B cell (primary cell): ENCODE data around the gene PITPNB. TPM values are rescaled to one million over a fixed set of nuclear protein-coding genes. Genes with fewer than 3 reads are reported as not detected.

Experiments
- ATAC-seq: fragments of 200-7000 bp; cut with Tn5 transposase; one replicate; pipeline ENCODE4 v1.10.0; 2021; ENCODE audit warnings: low read depth, mild to moderate bottlenecking, moderate number of reproducible peaks, moderate library complexity
- CTCF ChIA-PET: fragments of 350-600 bp; sonication (Branson Sonifier 250); formaldehyde crosslinking; loops from one replicate; lab custom pipeline; 2021; ENCODE audit warnings: antibody characterized with exemption, inconsistent platforms; lab: Charles Lee
- POLR2A ChIA-PET: fragments of 350-600 bp; sonication (Branson Sonifier 250); formaldehyde crosslinking; loops from one replicate; lab custom pipeline; 2021; ENCODE audit warnings: antibody characterized with exemption; lab: Charles Lee
- DNase-seq: peaks from one replicate; pipeline ENCODE4 v3.0.0; 2013
- H2AFZ ChIP-seq: 2 replicates; pipeline ENCODE4 v1.6.1; 2012; ENCODE audit warnings: mild to moderate bottlenecking, low read depth, low read length; ENCODE audit not compliant: insufficient read depth, poor library complexity, severe bottlenecking
- H3K27ac ChIP-seq, 2 donors: 1 replicate in 1 of 2; 2 replicates in 1 of 2; pipeline ENCODE4 v1.5.1; 2012 to 2013; ENCODE audit warnings: low read length in 2 of 2, mild to moderate bottlenecking in 2 of 2, moderate library complexity in 1 of 2
- H3K27me3 ChIP-seq, 4 experiments: fragments of 200-600 bp in 1 of 4; sonication (generic) in 1 of 4; replicated peaks in 1 of 4; 1 replicate in 2 of 4; 2 replicates in 2 of 4; pipeline versions ENCODE4 v1.6.1 to v1.7.0; 2013 to 2016; ENCODE audit warnings: low read length in 3 of 4, mild to moderate bottlenecking in 2 of 4, mixed read lengths in 1 of 4, moderate library complexity in 1 of 4; ENCODE audit not compliant: insufficient read depth in 4 of 4, control insufficient read depth in 3 of 4; ENCODE audit errors: control extremely low read depth in 1 of 4
- H3K36me3 ChIP-seq, 2 experiments: replicated peaks in 1 of 2; 1 replicate in 1 of 2; 2 replicates in 1 of 2; pipeline versions ENCODE4 v1.6.1 to v1.7.1; 2013; ENCODE audit warnings: low read length in 1 of 2; ENCODE audit not compliant: insufficient read depth in 2 of 2, control insufficient read depth in 1 of 2; ENCODE audit errors: control extremely low read depth in 1 of 2, extremely low read depth in 1 of 2
- H3K4me1 ChIP-seq, 2 donors: fragments of 200-600 bp in 1 of 2; sonication (generic) in 1 of 2; 1 replicate in 1 of 2; 2 replicates in 1 of 2; pipeline versions ENCODE4 v1.5.1 to v1.6.1; 2013 to 2017; ENCODE audit warnings: low read length in 2 of 2; ENCODE audit not compliant: control insufficient read depth in 2 of 2, insufficient read depth in 2 of 2
- H3K4me2 ChIP-seq: replicated peaks from 2 replicates; pipeline ENCODE3; 2012; ENCODE audit warnings: mild to moderate bottlenecking, low read depth, low read length; ENCODE audit not compliant: poor library complexity, severe bottlenecking
- H3K4me3 ChIP-seq, 5 experiments: fragments of 200-600 bp in 1 of 5; sonication (generic) in 1 of 5; 1 replicate in 3 of 5; 2 replicates in 2 of 5; pipeline versions ENCODE4 v1.5.1 to v1.7.0; 2011 to 2016; ENCODE audit warnings: low read length in 4 of 5, mild to moderate bottlenecking in 4 of 5, low read depth in 2 of 5, control low read depth in 1 of 5, moderate library complexity in 1 of 5; ENCODE audit not compliant: insufficient read depth in 1 of 5; ENCODE audit errors: control extremely low read depth in 1 of 5, extremely low read depth in 1 of 5
- H3K79me2 ChIP-seq: fragments of 200-600 bp; sonication (generic); one replicate; pipeline ENCODE4 v1.6.0; 2016; ENCODE audit warnings: low read length; ENCODE audit not compliant: control insufficient read depth, insufficient read depth
- H3K9ac ChIP-seq: fragments of 200-600 bp; sonication (generic); 2 replicates; pipeline ENCODE4 v1.6.1; 2017; ENCODE audit warnings: mild to moderate bottlenecking, low read length, moderate library complexity
- H3K9me3 ChIP-seq, 3 donors: one replicate each; pipeline versions ENCODE4 v1.6.1 to v1.7.1; 2013; ENCODE audit warnings: low read length in 2 of 3; ENCODE audit not compliant: control insufficient read depth in 2 of 3, insufficient read depth in 1 of 3; ENCODE audit errors: control extremely low read depth in 1 of 3
- H4K20me1 ChIP-seq: 2 replicates; pipeline ENCODE4 v1.6.0; 2012; ENCODE audit warnings: mild to moderate bottlenecking, low read length; ENCODE audit not compliant: insufficient read depth, control insufficient read depth, poor library complexity, severe bottlenecking
- H3K27ac Mint-ChIP-seq: one replicate; pipeline ENCODE4 v1.8.0; 2021; ENCODE audit warnings: mixed read lengths
- H3K27me3 Mint-ChIP-seq: one replicate; pipeline ENCODE4 v1.8.0; 2021; ENCODE audit warnings: mixed read lengths
- H3K4me1 Mint-ChIP-seq: one replicate; pipeline ENCODE4 v1.8.0; 2021; ENCODE audit warnings: mixed read lengths
- H3K4me3 Mint-ChIP-seq: one replicate; pipeline ENCODE4 v1.8.0; 2021; ENCODE audit warnings: mixed read lengths
- H3K9me3 Mint-ChIP-seq: one replicate; pipeline ENCODE4 v1.8.0; 2022; ENCODE audit warnings: mixed read lengths; ENCODE audit not compliant: insufficient read depth
- EZH2 ChIP-seq: IDR thresholded peaks from 2 replicates; pipeline ENCODE4 v1.6.1; 2012; ENCODE audit warnings: borderline replicate concordance, low read depth, mild to moderate bottlenecking, moderate library complexity, low read length; ENCODE audit not compliant: insufficient read depth, poor library complexity, severe bottlenecking
- WGBS: methylation state at CpG from one replicate; pipeline ENCODE4 v1.1.5; 2013; ENCODE audit warnings: missing lambda C conversion rate; ENCODE audit not compliant: insufficient coverage; 5-methylcytosine and 5-hydroxymethylcytosine counted together
- intact Hi-C: fragments of 100-400 bp; cut with micrococcal nuclease; formaldehyde crosslinking; loops from one replicate; pipeline ENCODE4 v1.10.0; 2022
- polyA plus RNA-seq: library from polyadenylated mRNA; depleted of rRNA; stranded (reverse); fragments of >200 nt; gene quantifications from 2 replicates; pipeline ENCODE4 v1.2.3, GENCODE V29; 2012
- total RNA-seq, 2 donors: library from RNA; stranded (reverse); fragments of 120-200 nt in 1 of 2; gene quantifications; 1 replicate in 1 of 2; 2 replicates in 1 of 2; pipeline versions ENCODE4 v1.2.3 to v1.2.4, GENCODE V29; 2013 to 2022
- TF ChIP-seq, protein P1 (sequence below): fragments of 200-600 bp; IDR thresholded peaks from one replicate; pipeline ENCODE4 v1.8.0; 2022; ENCODE audit warnings: antibody characterized with exemption, mild to moderate bottlenecking

The PITPNB gene
- total and polyA plus RNA-seq, 2 donors (not counting 1 experiment from before 2014, with no cell fraction given) = 17.5 to 82.3 TPM

DNA sequence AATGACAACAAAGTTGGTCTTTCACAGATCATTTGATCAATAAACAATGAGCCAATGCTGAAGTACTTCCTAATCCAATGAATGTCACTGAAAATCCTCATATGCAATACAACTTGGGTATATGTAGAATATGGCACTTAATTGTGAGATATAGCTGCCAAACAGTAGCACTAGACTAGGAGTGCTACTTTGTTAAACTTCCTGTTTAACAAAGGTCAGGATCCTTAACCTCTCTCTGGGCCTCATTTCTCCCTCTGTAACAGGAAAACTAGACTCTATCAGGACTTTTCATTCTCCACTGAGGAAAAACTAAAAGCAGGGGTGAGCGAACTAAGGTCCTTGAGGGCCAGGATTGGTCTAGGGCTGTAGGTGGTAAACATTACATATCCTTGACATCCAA, 56.1 kb downstream of the PITPNB start:
- intact Hi-C loops = no loop called here
- WGBS = no CpG with 5 or more reads among the region's 1 CpG
- ATAC-seq (no peak), DNase-seq (no peak)
- Histone ChIP-seq H4K20me1 (no peaks in the 10 kb centered on the region), H3K9ac (no peak overlapping the region), H3K36me3 (peaks cover 2 to 54% of the 10 kb centered on the region in 2 experiments), H3K27ac (no peak overlapping the region), H3K79me2 (no peaks in the 10 kb centered on the region), H3K4me3 (no peak overlapping the region), H3K4me1 (peaks cover 0 to 3% of the 10 kb centered on the region in 2 donors), H2AFZ (no peak overlapping the region), H3K27me3 (no peaks in the 10 kb centered on the region), H3K4me2 (no peak overlapping the region), H3K9me3 (no peaks in the 10 kb centered on the region)
- Mint-ChIP-seq H3K4me3 (no peak overlapping the region), H3K4me1 (peaks cover 8% of the 10 kb centered on the region), H3K27me3 (no peaks in the 10 kb centered on the region), H3K9me3 (no peaks in the 10 kb centered on the region), H3K27ac (no peak overlapping the region)
- CTCF ChIA-PET = interaction anchor here (0.5 to 1.3 kb wide), 4 partner anchors 9 to 1107 kb away, joined by 3 to 4 read pairs (median 4); no protein-coding TSS in a partner anchor
- no peak for TF ChIP-seq EZH2
- TF ChIP-seq, protein P1, sequence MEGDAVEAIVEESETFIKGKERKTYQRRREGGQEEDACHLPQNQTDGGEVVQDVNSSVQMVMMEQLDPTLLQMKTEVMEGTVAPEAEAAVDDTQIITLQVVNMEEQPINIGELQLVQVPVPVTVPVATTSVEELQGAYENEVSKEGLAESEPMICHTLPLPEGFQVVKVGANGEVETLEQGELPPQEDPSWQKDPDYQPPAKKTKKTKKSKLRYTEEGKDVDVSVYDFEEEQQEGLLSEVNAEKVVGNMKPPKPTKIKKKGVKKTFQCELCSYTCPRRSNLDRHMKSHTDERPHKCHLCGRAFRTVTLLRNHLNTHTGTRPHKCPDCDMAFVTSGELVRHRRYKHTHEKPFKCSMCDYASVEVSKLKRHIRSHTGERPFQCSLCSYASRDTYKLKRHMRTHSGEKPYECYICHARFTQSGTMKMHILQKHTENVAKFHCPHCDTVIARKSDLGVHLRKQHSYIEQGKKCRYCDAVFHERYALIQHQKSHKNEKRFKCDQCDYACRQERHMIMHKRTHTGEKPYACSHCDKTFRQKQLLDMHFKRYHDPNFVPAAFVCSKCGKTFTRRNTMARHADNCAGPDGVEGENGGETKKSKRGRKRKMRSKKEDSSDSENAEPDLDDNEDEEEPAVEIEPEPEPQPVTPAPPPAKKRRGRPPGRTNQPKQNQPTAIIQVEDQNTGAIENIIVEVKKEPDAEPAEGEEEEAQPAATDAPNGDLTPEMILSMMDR = no peak
- POLR2A ChIA-PET = no interaction called here

DNA sequence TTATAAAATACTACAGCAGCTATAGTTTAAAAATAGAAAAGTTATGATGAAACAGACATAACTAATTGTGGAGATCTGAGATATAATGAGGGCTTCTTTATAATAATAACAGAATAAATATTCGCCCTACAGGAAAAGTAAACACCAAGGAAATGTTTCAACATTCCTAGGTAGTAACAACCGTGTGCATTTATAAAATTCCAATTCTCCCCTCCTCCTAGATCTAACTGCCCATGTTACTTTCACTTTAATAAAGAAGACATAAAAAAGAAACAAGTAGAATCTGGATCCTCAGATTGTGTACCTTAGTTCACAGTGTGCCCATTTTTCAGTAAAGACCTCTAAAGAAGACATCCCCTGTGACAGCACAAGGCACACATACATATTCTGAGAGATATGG, 59.7 kb downstream of the PITPNB start:
- POLR2A ChIA-PET = no interaction called here
- H3K27ac Mint-ChIP-seq = no peak overlapping the region
- no peak for DNase-seq
- Histone ChIP-seq H2AFZ (no peak overlapping the region), H3K79me2 (no peaks in the 10 kb centered on the region), H3K4me3 (no peak overlapping the region), H3K4me2 (no peak overlapping the region), H3K36me3 (peaks cover 6 to 69% of the 10 kb centered on the region in 2 experiments), H3K27ac (no peak overlapping the region), H3K9me3 (no peaks in the 10 kb centered on the region), H3K27me3 (no peaks in the 10 kb centered on the region), H3K4me1 (no peaks in the 10 kb centered on the region), H3K9ac (no peak overlapping the region), H4K20me1 (no peaks in the 10 kb centered on the region)
- no peaks in the 10 kb centered on the region for H3K4me1 Mint-ChIP-seq
- no peaks in the 10 kb centered on the region for H3K27me3 Mint-ChIP-seq
- H3K4me3 Mint-ChIP-seq = no peak overlapping the region
- no peaks in the 10 kb centered on the region for H3K9me3 Mint-ChIP-seq
- CTCF ChIA-PET = no interaction called here
- TF ChIP-seq, protein P1 = no peak
- no peak for TF ChIP-seq EZH2
- no CpG with 5 or more reads among the region's 2 CpGs for WGBS
- no peak for ATAC-seq
- intact Hi-C loops = no loop called here
